Stimulated activated CD8-positive, alpha-beta memory T cell treated with anti-CD3 and anti-CD28 coated beads, Interleukin-12 subunit alpha, Interleukin-12 subunit beta, amount 100 ng/mL, for 24 hours (primary cell): ENCODE measurements around the gene EPHB1.
"Not testable (repeated sequence)": the region's sequence is repeated elsewhere in the genome, so short reads cannot be mapped to it uniquely, and the experiment has no call there.

Source experiments
- DNase-seq: peaks from one replicate; pipeline ENCODE4 v3.0.0-alpha.2; 2020; ENCODE audit errors: extremely low read depth

EPHB1 gene

GRCh38 chr3:134777341-134777740 is 17.7 kb upstream of the EPHB1 start:
- DNase-seq = no peak

GRCh38 chr3:134788283-134788682 is 6.8 kb upstream of the EPHB1 start:
- not testable (repeated sequence) for DNase-seq

- no peak for DNase-seq
These were observed 5.0 kb upstream of the EPHB1 start for GRCh38 chr3:134790065-134790464.

- DNase-seq = no peak
These were observed 3.1 kb upstream of the EPHB1 start for GRCh38 chr3:134791992-134792391.

GRCh38 chr3:134792700-134793099 is 2.4 kb upstream of the EPHB1 start:
- no peak for DNase-seq

- no peak for DNase-seq
These were observed 1.5 kb upstream of the EPHB1 start for GRCh38 chr3:134793562-134793961.

- no peak for DNase-seq
These were observed 737 bp upstream of the EPHB1 start for GRCh38 chr3:134794323-134794722.

- DNase-seq = no peak
These were observed 753 bp downstream of the EPHB1 start for GRCh38 chr3:134795746-134796280.

GRCh38 chr3:134796281-134797056 is 1.4 kb downstream of the EPHB1 start:
- no peak for DNase-seq

- no peak for DNase-seq
These were observed 2.1 kb downstream of the EPHB1 start for GRCh38 chr3:134797057-134797740.

- no peak for DNase-seq
These were observed 2.8 kb downstream of the EPHB1 start for GRCh38 chr3:134797741-134798451.

- no peak for DNase-seq
These were observed 3.7 kb downstream of the EPHB1 start for GRCh38 chr3:134798681-134799311.

GRCh38 chr3:134799393-134799792 is 4.3 kb downstream of the EPHB1 start:
- no peak for DNase-seq

GRCh38 chr3:134801204-134801958 is 6.3 kb downstream of the EPHB1 start:
- no peak for DNase-seq

- DNase-seq = no peak
These were observed 7.5 kb downstream of the EPHB1 start for GRCh38 chr3:134802428-134803050.

- no peak for DNase-seq
These were observed 8.0 kb downstream of the EPHB1 start for GRCh38 chr3:134803051-134803505.

GRCh38 chr3:134803652-134804051 is 8.6 kb downstream of the EPHB1 start:
- DNase-seq = no peak

- no peak for DNase-seq
These were observed 9.7 kb downstream of the EPHB1 start for GRCh38 chr3:134804508-134805480.

GRCh38 chr3:134807189-134807588 is 12.1 kb downstream of the EPHB1 start:
- DNase-seq = no peak
